Stimulated activated CD8-positive, alpha-beta memory T cell treated with anti-CD3 and anti-CD28 coated beads, Interleukin-7, amount 100 ng/mL, for 1 hour (primary cell): Measurements from ENCODE around the gene TP53BP2.
"Not testable (repeated sequence)": the region's sequence is repeated elsewhere in the genome, so short reads cannot be mapped to it uniquely, and the experiment has no call there.

Experiments
- DNase-seq, 2 donors: peaks; one replicate each; pipeline ENCODE4 v3.0.0-alpha.2; 2020; ENCODE audit warnings: low read depth in 2 of 2

The TP53BP2 gene

DNA sequence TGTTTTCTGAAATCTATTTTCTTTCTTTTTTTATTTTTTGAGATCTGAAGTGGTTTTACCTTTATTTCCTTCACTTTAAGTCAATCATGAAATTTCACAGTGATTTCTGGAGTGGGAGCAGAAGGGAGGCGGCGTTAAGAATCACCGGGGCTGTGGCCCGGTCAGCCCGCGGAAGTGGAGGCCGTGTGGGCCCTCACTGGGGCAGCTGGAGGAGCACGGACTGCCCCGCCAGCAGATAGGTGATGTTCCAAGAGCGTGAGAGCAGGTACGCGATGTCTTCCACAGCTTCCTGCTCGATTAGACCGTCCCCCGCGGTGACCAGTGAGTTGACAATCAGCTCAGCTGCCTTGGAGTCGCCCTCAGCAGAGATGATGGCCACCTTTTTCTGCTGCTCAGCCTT is 10.6 kb upstream of the TP53BP2 start:
- no peak for DNase-seq

DNA sequence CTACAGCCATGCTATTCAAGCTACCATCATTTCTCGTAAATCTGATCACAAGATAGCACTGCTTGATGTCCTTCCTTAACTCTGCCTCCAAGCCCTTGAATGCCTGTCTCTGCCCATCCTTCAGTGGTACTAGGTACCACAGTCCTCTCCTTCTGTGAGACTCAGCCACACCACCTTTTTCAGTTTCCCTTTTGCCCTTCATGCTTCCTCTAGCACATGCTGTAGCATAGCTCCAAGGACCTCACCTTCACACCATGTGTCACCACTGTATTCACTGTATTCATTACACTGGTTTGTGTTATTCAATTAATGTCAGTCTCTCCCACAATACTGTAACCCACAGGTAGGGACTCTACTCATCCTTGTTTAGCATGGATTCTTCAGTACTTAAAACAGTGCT is 8.0 kb upstream of the TP53BP2 start:
- DNase-seq, result no peak

DNA sequence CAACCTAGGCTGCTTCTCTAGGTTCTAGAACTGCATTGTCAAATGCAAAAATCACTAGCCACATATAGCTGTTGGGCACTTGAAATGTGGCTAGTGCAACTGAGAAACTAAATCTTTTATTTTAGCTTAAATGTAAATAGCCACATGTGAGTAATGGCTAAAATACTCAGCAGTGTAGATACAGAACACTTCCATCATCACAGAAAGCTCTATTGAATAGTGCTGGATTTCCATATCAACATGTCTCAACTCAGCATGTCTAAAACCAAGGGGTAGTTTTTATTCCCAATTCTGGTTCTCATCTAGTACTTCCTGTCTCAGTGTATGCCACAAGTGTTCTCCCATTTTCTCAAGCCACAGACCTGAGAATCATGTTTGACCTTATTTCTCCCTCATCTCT is 7.5 kb upstream of the TP53BP2 start:
- no peak for DNase-seq

DNA sequence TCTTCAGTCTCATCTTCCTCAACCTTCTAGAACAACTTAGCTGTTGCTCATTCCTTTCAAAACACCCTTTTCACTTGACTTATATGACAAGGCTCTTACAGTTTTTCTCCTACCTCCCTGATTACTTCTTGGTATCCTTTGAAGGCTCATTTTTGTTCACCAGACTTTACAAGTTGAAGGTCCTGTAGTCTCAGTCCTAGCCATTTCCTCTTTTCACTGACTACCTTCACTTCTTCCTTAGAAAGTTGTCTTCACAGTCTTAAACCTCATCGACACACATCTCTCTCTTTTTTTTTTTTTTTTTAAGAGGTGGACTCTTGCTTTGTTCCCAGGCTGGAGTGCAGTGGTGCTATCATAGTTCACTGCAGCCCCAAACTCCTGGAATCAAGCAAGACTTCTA is 6.6 kb upstream of the TP53BP2 start:
- no peak for DNase-seq

- DNase-seq, result no peak
Observed at GRCh38 chr1:223849352-223850254, 3.9 kb upstream of the TP53BP2 start.

DNA sequence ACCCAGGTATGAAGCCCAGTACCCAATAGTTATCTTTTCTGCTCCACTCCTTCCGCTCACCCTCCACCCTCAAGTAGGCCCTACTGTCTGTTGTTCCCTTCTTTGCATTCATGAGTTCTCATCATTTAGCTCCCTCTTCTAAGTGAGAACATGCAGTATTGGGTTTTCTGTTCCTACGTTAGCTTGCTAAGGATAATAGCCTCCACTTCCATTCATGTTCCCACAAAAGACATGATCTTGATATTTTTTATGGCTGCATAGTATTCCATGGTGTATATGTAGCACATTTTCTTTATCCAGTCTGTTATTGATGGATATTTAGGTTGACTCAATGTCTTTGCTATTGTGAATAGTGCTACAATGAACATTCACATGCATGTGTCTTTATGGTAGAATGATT is 2.8 kb upstream of the TP53BP2 start:
- DNase-seq, result no peak

DNA sequence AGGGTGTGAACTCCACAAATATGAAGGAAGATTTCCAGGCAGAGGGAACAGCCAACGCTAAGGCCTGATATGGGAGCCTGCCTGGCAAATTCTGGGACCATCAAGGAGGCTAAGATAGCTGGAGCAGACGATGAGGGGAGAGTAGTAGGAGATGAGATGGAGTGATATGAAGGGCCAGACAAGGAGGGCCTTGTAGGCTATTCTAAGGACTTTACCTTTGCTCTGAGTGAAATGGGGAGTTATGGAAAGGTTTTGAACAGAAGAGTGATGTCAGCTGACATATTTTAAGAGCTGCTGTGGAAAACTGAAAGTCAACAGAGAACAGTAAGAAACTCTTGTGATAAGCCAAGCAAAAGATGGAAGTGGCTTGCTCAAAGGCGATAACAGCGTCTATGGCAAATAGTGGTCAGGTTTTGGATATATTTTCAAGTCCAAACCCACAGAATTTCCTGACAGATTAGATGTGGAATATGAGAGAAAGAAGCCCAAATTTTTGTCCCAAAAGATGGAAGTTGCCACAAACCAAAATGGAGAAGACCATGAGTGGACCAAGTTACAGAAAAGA is 2.1 kb upstream of the TP53BP2 start:
- DNase-seq, result no peak

DNA sequence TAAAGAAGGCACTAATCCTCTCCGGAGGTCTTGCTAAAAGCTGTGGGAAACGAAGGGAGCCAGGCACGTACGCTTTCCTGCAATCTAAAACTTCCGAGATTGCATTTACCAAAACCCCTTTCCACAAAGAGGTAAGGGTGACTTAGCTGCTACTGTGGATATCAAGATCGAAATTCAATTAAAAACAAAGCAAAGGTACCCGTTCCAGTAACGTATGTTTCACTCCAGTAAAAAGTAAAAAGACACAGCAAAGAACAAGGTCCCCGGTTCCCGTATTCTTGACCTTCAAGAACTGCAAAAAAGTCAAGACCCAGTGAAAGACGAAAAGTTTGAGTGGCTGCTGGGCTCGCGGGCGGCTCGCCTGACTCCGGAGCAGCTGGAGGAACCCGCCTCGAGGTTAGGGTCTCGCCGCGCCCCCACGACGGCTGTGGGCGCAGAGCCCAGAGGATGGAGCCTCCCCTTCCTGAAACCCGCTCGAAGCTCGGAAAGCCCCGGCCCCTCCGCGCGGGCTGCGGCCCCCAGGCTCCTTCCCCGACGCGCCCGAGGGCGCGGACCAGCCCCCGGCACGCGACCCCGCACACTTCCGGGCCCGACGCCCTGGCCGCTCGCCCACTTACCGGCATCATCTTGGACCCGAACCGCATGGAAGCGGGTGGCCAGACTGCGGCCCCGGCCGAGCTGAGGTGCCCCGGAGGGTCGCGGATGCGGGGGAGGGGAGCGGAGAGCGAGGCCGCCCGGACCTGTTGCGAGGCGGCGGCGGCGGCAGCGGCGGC is 524 bp downstream of the TP53BP2 start:
- DNase-seq, result peak; percentile 14 to 22

DNA sequence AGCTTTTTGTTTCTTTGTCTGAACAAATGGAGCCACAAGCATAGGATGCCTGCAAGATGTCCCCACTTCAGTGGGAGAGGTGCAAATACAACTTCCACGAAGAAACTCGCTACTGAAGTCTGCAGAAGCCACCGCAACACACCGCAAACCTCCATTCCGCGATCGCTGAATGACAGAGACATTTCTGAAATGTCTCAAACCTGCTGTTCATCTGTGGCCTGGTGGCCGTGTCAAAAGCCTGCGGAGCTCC is 1.0 kb downstream of the TP53BP2 start:
- DNase-seq, result peak in 1 of 2 donors; percentile 16

GRCh38 chr1:223843934-223844786 is 1.6 kb downstream of the TP53BP2 start:
- DNase-seq, result no peak

- no peak for DNase-seq
Observed at GRCh38 chr1:223842784-223843183, 3.0 kb downstream of the TP53BP2 start.

DNA sequence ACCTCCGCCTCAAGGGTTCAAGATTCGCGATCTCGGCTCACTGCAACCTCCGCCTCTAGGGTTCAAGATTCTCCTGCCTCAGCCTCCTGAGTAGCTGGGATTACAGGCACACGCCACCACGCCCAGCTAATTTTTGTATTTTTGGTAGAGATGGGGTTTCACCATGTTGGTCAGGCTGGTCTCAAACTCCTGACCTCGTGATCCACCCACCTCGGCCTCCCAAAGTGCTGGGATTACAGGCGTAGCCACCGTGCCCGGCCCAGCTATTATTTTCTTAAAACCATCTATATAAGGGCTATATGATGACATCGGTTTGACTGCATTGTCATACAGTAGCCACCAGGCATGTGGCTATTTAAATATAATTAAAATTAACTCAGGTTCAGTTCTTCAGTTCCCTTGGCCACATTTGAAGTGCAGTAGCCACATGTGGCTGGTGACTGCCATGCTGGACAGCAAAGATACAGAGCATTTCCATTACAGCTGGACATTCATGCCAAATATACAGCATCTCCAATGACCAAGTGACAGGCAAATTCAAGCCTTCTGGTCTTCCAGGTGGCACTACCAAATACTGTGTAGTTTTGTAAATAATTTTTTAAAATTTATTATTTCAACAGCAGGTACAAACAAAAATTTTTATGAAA is 3.6 kb downstream of the TP53BP2 start:
- not testable (repeated sequence) for DNase-seq

DNA sequence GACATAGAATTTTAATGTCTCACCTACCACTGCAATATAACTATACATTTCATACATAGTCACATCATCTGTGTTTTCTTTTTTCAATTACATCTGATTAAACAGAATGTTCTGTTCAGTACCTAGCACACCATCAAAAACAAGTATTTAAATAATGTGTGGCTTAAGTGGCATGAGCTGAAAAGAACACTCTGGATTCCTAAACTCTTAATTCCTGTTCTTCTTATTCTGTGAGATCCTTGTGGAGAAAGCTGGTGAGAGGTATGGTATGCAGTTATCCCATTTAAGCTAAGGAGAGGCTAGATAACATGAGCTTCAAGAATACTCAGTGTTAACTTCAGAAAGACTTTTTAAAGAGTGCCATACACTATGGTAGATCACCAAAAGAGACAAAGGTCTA is 5.5 kb downstream of the TP53BP2 start:
- DNase-seq, result no peak

GRCh38 chr1:223838125-223838854 is 7.5 kb downstream of the TP53BP2 start:
- no peak for DNase-seq

- DNase-seq, result no peak
Observed at GRCh38 chr1:223837687-223838086, 8.1 kb downstream of the TP53BP2 start.

- no peak for DNase-seq
Observed at GRCh38 chr1:223837206-223837605, 8.5 kb downstream of the TP53BP2 start.

DNA sequence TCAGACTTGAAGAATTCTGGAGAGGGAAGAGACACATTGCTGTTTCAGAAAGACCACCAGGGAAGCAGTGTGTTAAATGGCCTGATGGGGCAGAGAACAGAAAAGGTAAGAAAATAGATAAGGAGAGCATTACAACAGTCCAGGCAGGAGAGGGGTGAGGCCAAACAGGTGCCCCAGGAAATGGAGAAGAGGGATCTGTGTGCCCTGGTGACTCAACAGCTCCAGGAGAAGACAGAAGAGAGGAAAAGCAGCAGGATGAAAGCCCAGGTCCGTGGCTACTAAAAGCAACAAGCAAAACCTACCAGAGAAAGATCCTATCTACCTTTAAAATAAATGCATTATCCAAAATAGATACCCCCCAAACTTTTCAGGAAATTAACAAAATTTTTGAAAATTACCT is 9.2 kb downstream of the TP53BP2 start:
- DNase-seq, result no peak

DNA sequence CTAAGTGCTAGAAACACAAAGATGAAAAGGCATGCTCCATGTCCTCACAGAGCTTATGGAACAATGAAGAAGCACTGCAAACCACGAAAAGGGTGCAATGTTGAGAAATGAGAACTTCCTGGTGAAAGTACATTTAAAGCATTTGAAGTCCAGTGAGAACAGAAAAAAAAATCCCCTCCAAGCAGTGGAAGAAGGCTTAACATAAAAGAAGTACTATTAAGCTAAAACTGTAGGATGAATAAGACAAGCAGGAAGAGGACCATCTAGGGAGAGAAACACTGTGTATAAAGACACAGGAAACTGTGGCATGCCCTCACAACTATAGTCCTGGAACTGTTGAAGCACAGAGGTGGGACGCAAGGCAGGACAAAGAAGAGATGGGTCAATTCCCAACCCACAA is 10.0 kb downstream of the TP53BP2 start:
- no peak for DNase-seq

DNA sequence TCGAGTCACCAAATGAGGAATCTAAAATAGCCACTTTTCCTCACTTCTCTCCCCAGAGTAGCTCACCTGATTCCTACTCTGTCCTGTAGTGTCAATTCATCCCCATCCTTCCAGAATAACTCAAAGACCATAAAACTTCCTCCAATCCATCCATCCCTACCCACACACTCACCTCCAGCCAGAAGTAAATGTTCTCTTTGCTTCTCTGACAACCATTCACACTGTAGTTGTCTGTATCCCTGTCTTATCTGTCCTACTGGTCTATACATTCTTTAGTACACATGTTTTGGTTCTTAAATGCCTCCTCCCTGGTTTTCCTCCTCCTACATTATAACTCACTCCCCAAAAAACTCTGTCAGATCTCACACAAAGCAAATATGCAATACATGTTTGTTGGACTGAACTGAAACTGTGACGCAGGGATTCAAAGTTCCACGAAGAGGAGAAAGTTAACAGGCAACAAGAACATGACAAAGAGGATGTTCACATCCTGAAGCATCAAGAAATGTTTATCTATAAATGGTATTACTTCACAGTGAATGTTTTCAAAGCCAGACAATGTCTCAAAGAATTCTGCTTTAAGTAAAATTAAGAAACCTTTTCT is 11.0 kb downstream of the TP53BP2 start:
- no peak for DNase-seq

DNA sequence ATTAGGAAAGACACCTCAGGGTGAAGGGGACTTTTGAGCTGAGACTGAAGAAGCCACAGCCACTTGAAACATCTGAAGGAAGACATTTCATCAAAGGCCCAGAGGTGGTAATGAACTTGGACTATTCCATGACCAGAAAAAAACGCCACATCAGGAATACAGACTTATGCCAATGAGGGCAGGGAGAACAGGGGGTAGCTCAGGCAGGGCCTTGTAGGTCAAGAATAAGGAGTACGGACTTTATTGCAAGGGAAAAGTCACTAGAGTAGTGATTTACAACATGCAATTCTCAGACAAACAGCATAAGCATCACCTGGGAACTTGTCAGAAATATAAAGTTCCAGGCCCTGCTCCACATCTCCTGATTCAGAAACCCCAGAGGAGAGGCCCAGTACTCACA is 11.8 kb downstream of the TP53BP2 start:
- no peak for DNase-seq

GRCh38 chr1:223832637-223832943 is 13.2 kb downstream of the TP53BP2 start:
- DNase-seq, result no peak
